Measurements from ENCODE around the gene PCMT1. TPM values are rescaled to one million over a fixed set of nuclear protein-coding genes. Genes with fewer than 3 reads are reported as not detected.

Gene PCMT1
- total RNA-seq: 100 to 1,000 TPM in 1 of 4 donors, 10 to 100 TPM in 3; 77.5 to 101 (median 88.0) TPM

GRCh38 chr6:149749594-149750135, at the start of gene PCMT1:
Gene PCMT1 (plus strand): TSS chr6:149749741. CDS start chr6:149749902, 161 bp downstream.
- Histone ChIP-seq H3K27ac (peak within 1 kb of the TSS; percentile 92 to 98 (median 96)), H3K27me3 (no peaks in the 10 kb centered on the region), H3K4me1 (peaks cover 8 to 75% (median 24%) of the 10 kb centered on the region in 3 donors), H3K4me3 (peak within 1 kb of the TSS; percentile 88 to 98 (median 96)), H3K9me3 (no peaks in the 10 kb centered on the region), H3K36me3 (no peaks in the 10 kb centered on the region)
- WGBS, 2 donors: 0% methylated on average over 12 of the region's 60 CpGs; no CpG with 5 or more reads in 1 of the 2 donors
- TF ChIP-seq CTCF (IDR thresholded peaks at IDR 0.05): no peak
- peak in 3 of 4 donors; percentile 26 to 92 (median 76) for TF ChIP-seq POLR2A (IDR thresholded peaks at IDR 0.05)
- DNase-seq: peak; percentile 38
- intact Hi-C loops (cut with DNase I): no loop called here

DNA sequence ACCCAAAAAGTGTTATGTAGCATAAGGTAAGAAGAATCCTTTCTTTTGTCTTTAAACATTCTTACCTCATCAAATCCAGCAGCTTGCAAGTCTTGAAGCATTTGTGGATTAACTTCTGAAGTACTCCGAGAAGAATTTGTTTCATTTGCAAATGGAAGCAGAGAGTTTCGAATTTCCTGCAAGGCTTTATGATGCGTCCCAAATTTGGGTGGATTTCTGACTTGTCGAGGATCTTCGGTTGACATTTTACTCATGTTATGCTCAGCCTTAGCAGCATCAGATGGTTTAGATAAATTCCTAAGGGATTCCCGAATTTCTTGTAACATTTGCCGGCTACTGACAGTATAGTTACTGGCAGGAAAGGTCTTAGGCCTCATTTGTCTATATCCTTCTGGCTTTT, 47.8 kb upstream of the PCMT1 start:
- H3K9me3 ChIP-seq: no peaks in the 10 kb centered on the region
- H3K27ac ChIP-seq: no peak overlapping the region
- WGBS, 2 donors: 56 to 79% methylated on average over 7 of the region's 7 CpGs
- H3K4me1 ChIP-seq: peaks cover 0 to 80% (median 6%) of the 10 kb centered on the region in 3 donors
- no peak overlapping the region for H3K4me3 ChIP-seq
- H3K27me3 ChIP-seq: no peaks in the 10 kb centered on the region
- peaks cover 0 to 34% (median 0%) of the 10 kb centered on the region in 3 donors for H3K36me3 ChIP-seq
- no peak for DNase-seq
- no peak for TF ChIP-seq CTCF (IDR thresholded peaks at IDR 0.05)
- TF ChIP-seq POLR2A (IDR thresholded peaks at IDR 0.05): no peak
- intact Hi-C loops (cut with DNase I): no loop called here

DNA sequence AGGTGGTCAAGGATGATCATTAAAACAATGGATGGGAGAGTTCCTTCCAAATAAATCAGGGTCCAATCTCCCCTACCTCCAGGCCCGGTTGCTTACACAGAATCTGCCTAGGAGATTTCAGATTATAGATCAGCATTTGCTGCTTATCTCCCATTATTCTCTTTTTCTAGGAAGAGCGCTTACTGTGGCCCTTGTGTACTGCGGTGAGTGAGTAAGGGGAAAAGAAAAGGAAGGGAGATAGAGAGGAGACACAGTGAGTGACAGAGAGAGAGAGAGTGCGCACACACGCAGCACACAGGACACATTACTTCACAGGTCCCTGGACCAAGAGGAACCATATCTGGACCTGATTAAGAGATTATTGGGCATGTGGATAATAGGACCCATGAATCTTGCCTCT, 37.8 kb upstream of the PCMT1 start:
- 92 to 93% methylated on average over 5 of the region's 5 CpGs for WGBS, 2 donors
- Histone ChIP-seq H3K36me3 (peaks cover 0 to 10% (median 0%) of the 10 kb centered on the region in 3 donors), H3K4me1 (peaks cover 8 to 81% (median 21%) of the 10 kb centered on the region in 3 donors), H3K27ac (no peak overlapping the region), H3K9me3 (no peaks in the 10 kb centered on the region), H3K27me3 (no peaks in the 10 kb centered on the region), H3K4me3 (no peak overlapping the region)
- intact Hi-C loops (cut with DNase I): no loop called here
- DNase-seq: no peak
- TF ChIP-seq POLR2A (IDR thresholded peaks at IDR 0.05) (no peak), CTCF (IDR thresholded peaks at IDR 0.05) (no peak)

- H3K4me1 ChIP-seq: peaks cover 4 to 75% (median 12%) of the 10 kb centered on the region in 3 donors
- H3K4me3 ChIP-seq: no peak overlapping the region
- WGBS, 2 donors: 89 to 90% methylated on average over 1 of the region's 1 CpG
- intact Hi-C loops (cut with DNase I): no loop called here
- no peak overlapping the region for H3K27ac ChIP-seq
- H3K27me3 ChIP-seq: no peaks in the 10 kb centered on the region
- H3K9me3 ChIP-seq: no peaks in the 10 kb centered on the region
- H3K36me3 ChIP-seq: peaks cover 0 to 10% (median 0%) of the 10 kb centered on the region in 3 donors
- no peak for DNase-seq
- TF ChIP-seq POLR2A (IDR thresholded peaks at IDR 0.05): no peak
- no peak for TF ChIP-seq CTCF (IDR thresholded peaks at IDR 0.05)
These were observed 35.1 kb upstream of the PCMT1 start for GRCh38 chr6:149714442-149714841.

DNA sequence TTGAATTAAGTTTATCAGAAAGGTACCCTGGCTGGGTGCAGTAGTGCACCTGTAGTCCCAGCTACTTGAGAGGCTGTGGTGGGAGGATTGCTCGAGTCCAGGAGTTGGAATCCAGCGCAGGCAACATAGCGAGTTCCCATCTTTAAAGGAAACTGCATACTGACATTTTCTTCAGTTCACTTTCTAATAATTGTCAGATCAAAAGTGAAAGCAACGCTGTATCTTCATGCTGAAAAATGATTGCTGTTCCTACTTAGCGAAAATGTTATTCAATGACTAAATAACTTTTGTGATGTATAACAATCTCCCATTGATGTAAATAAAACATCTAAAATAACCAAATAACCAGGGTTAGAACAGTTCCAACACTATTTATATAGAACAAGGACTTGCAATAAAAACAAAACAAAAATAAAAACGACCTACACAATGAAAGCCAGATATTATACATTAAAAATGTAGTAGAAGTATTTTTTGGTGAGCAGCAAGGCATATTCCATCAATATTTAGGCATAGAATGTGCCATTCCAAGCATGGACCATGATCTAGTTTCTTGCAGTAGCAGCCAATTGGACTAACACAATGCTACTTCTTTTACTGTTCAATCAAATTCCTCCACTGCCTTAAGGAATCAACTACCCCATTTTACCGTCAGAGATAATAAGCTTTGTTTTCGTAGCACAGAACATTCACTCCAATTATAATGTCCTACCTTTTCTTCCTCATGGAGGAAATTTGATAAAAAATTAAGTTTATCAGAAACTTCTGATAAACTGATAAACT, 33.2 kb upstream of the PCMT1 start:
- 3 to 8% methylated on average over 8 of the region's 8 CpGs for WGBS, 2 donors
- intact Hi-C loops (cut with DNase I): no loop called here
- Histone ChIP-seq H3K27me3 (no peaks in the 10 kb centered on the region), H3K4me1 (peaks cover 4 to 56% (median 12%) of the 10 kb centered on the region in 3 donors), H3K4me3 (peak overlapping the region; percentile 77 to 100 (median 96)), H3K27ac (peak overlapping the region; percentile 97 to 100 (median 100)), H3K9me3 (no peaks in the 10 kb centered on the region), H3K36me3 (peaks cover 0 to 10% (median 0%) of the 10 kb centered on the region in 3 donors)
- TF ChIP-seq POLR2A (IDR thresholded peaks at IDR 0.05): no peak
- TF ChIP-seq CTCF (IDR thresholded peaks at IDR 0.05): no peak
- no peak for DNase-seq

All from esophagus squamous epithelium (tissue), 5 donors.